ENCODE data around the gene DMGDH. TPM values are rescaled to one million over a fixed set of nuclear protein-coding genes. Genes with fewer than 3 reads are reported as not detected.
"Not testable (repeated sequence)": the region's sequence is repeated elsewhere in the genome, so short reads cannot be mapped to it uniquely, and the experiment has no call there.

The DMGDH gene
- total and polyA plus RNA-seq, 7 experiments from 2014 or later, result 0.35 to 2.1 (median 0.68) TPM; not detected in 2

DNA sequence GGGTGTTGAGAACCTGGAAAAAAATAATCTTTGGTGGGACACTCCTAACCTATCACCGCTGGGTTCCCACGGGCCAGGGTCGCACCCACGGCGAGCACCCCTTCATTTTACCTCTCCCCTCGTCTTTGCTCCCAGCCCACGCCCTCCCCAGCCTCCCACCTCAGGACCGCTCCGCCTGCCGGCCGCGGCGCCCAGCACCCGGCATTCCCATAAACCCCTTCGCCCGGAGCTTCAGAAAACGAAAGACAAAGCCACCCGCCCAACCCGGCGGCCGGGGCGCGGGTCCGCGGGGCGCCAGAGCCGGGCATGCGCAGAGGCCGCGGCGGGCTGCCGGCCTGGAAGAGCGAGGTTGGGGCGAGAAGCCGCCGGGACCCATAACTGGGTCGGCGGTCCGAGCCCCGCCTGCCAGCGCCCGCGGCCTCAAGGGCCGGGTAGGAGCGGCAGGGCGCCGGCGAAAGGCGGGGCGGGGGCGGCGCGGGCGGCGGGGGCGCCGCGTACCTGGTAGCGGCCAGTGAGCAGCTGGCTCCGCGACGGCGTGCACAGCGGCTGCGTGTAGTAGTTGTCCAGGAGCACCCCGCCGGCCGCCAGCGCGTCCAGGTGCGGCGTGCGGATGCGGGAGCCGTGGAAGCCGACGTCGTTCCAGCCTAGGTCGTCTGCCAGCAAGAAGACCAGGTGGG is 84.9 kb downstream of the DMGDH start:
- peak overlapping the region; percentile 87 to 98 (median 92) for H3K4me3 Mint-ChIP-seq
- DNase-seq (peak; percentile 62 to 87 (median 67)), ATAC-seq (peak; percentile 81)
- H3K27me3 Mint-ChIP-seq, result no peaks in the 10 kb centered on the region
- Histone ChIP-seq H3K36me3 (ENCODE audit: control insufficient read depth in 2 of 3, insufficient read depth in 3 of 3, low read length in 3 of 3) (no peaks in the 10 kb centered on the region), H3K27me3 (ENCODE audit: control insufficient read depth in 2 of 2, insufficient read depth in 2 of 2, low read length in 2 of 2) (no peaks in the 10 kb centered on the region), H3K4me3 (ENCODE audit: low read length) (peak overlapping the region; percentile 79), H3K4me1 (ENCODE audit: control insufficient read depth in 2 of 2, insufficient read depth in 2 of 2, low read length in 2 of 2) (peaks cover 5 to 13% of the 10 kb centered on the region in 2 donors), H3K27ac (ENCODE audit: low read depth, low read length) (peak overlapping the region; percentile 76), H3K9me3 (ENCODE audit: control insufficient read depth in 2 of 3, low read length in 3 of 3) (no peaks in the 10 kb centered on the region)
- POLR2A ChIA-PET, result interaction anchor here (1.0 to 1.6 kb wide), 6 partner anchors 9 to 690 kb away, joined by 3 to 15 read pairs (median 4); partner anchors contain the start of genes AP3B1, JMY and SCAMP1
- no peaks in the 10 kb centered on the region for H3K9me3 Mint-ChIP-seq
- CTCF ChIA-PET, result interaction anchor here (1.0 to 1.9 kb wide), 4 partner anchors 12 to 149 kb away, joined by 3 to 7 read pairs (median 4); no protein-coding TSS in a partner anchor
- H3K36me3 Mint-ChIP-seq, result peaks cover 0 to 1% (median 0%) of the 10 kb centered on the region in 5 donors
- peak overlapping the region; percentile 75 to 98 (median 91) for H3K27ac Mint-ChIP-seq
- H3K4me1 Mint-ChIP-seq, result peaks cover 15 to 30% (median 26%) of the 10 kb centered on the region in 7 donors
- intact Hi-C loops (cut with micrococcal nuclease), result loop anchor here (1.0 to 10.0 kb wide), 19 partner anchors 9 to 1950 kb away; partner anchors contain the start of genes AP3B1 (in 2 of the 2), HOMER1 (in 2 of the 2), SCAMP1 (in 2 of the 2) and TENT2 (in 2 of the 2)

DNA sequence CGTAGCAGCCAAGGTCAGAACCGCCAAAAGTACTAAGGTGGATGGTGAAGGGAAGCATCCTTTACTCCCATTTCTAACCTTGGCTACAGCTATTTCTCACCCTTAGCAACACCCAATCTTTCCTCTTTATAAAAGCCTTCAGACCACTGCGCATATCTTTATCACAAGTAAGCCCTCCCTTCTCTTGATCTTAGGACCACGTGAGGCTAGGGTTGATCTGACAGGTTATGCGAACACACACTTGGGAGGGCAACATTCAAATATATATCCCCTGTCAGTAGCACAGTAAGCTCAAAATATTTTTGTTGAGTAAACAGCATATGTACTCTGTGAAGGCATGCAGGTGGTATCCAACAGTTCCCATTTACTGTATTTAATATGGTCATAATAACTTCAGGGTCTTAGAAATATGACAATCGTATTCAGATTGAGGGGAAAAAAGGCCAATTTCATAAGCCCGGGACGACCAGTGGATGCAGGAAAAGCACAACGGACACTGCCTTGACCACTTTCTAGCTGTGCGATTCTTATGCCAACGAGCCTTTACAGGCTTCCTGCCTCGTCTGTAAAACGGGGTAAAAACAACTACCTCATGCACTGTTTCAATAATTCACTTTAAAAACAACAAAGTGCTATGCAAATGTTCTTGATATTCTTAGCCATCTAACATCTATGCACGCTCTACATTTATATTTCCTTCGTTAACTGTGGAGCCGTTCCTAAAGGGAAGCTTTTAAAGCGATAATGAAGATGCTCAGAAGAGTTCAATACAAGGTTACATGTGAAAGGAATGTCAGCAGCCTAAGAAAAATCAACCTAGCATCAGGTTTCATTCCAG is 85.7 kb downstream of the DMGDH start:
- Histone ChIP-seq H3K4me1 (ENCODE audit: control insufficient read depth in 2 of 2, insufficient read depth in 2 of 2, low read length in 2 of 2) (peaks cover 5 to 13% of the 10 kb centered on the region in 2 donors), H3K9me3 (ENCODE audit: control insufficient read depth in 2 of 3, low read length in 3 of 3) (no peaks in the 10 kb centered on the region), H3K27me3 (ENCODE audit: control insufficient read depth in 2 of 2, insufficient read depth in 2 of 2, low read length in 2 of 2) (no peaks in the 10 kb centered on the region), H3K36me3 (ENCODE audit: control insufficient read depth in 2 of 3, insufficient read depth in 3 of 3, low read length in 3 of 3) (no peaks in the 10 kb centered on the region), H3K4me3 (ENCODE audit: low read length) (peak overlapping the region; percentile 79), H3K27ac (ENCODE audit: low read depth, low read length) (peak overlapping the region; percentile 76)
- Mint-ChIP-seq H3K27me3 (no peaks in the 10 kb centered on the region), H3K4me1 (peaks cover 15 to 32% (median 26%) of the 10 kb centered on the region in 7 donors), H3K36me3 (peaks cover 0 to 1% (median 0%) of the 10 kb centered on the region in 5 donors), H3K27ac (peak overlapping the region; percentile 75 to 98 (median 91)), H3K9me3 (no peaks in the 10 kb centered on the region), H3K4me3 (peak overlapping the region; percentile 87 to 98 (median 92))
- DNase-seq (no peak), ATAC-seq (no peak)
- ChIA-PET POLR2A (interaction anchor here (0.6 to 1.6 kb wide), 5 partner anchors 17 to 689 kb away, joined by 3 to 15 read pairs (median 4); partner anchors contain the start of genes AP3B1 and JMY), CTCF (interaction anchor here (0.5 to 1.6 kb wide), 4 partner anchors 13 to 430 kb away, joined by 3 to 7 read pairs (median 4); no protein-coding TSS in a partner anchor)
- intact Hi-C loops (cut with micrococcal nuclease), result loop anchor here (1.0 to 10.0 kb wide), 14 partner anchors 37 to 1949 kb away; partner anchors contain the start of genes AP3B1 (in 2 of the 2), HOMER1 (in 2 of the 2), TENT2 (in 2 of the 2) and AGGF1 (in 1 of the 2)

DNA sequence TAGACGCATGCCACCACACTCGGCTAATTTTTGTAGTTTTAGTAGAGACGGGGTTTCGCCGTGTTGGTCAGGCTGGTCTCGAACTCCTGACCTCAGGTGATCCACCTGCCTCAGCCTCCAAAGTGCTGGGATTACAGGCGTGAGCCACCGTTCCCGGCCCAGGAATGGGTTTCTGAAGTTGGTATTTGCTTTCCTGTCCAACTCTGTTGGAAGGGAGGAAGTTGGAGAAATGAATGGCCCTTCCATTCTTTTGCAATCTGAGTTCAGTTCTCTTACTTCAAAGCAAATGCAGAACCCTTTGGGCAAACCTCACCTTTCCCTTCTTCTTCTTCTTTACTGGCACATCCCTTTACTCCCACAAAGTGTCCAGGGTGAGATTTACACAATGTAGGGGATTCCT is 86.3 kb downstream of the DMGDH start:
- intact Hi-C loops (cut with micrococcal nuclease), result loop anchor here (5.0 to 10.0 kb wide), 8 partner anchors 81 to 1948 kb away; partner anchors contain the start of genes AGGF1 (in 1 of the 2), DHFR (in 1 of the 2), HOMER1 (in 1 of the 2) and MSH3 (in 1 of the 2)
- H3K4me1 ChIP-seq (ENCODE audit: control insufficient read depth in 2 of 2, insufficient read depth in 2 of 2, low read length in 2 of 2), result peaks cover 5 to 13% of the 10 kb centered on the region in 2 donors
- not testable (repeated sequence) for H3K9me3 ChIP-seq (ENCODE audit: control insufficient read depth in 2 of 3, low read length in 3 of 3); H3K27me3 Mint-ChIP-seq; H3K27ac ChIP-seq (ENCODE audit: low read depth, low read length); ATAC-seq; H3K9me3 Mint-ChIP-seq; H3K36me3 ChIP-seq (ENCODE audit: control insufficient read depth in 2 of 3, insufficient read depth in 3 of 3, low read length in 3 of 3); H3K36me3 Mint-ChIP-seq; H3K4me3 ChIP-seq (ENCODE audit: low read length); DNase-seq; H3K27me3 ChIP-seq (ENCODE audit: control insufficient read depth in 2 of 2, insufficient read depth in 2 of 2, low read length in 2 of 2)
- POLR2A ChIA-PET, result interaction anchor here (0.6 to 1.6 kb wide), 2 partner anchors 208 to 254 kb away, joined by 3 to 15 read pairs; partner anchors contain the start of gene JMY
- CTCF ChIA-PET, result interaction anchor here (0.9 to 1.6 kb wide), 2 partner anchors 150 kb away, joined by 5 to 7 read pairs; no protein-coding TSS in a partner anchor
- Mint-ChIP-seq H3K27ac (peak overlapping the region; percentile 75 to 98 (median 91)), H3K4me1 (peaks cover 15 to 34% (median 26%) of the 10 kb centered on the region in 7 donors), H3K4me3 (peak overlapping the region in 5 of 10 donors; percentile 90 to 97 (median 92))

DNA sequence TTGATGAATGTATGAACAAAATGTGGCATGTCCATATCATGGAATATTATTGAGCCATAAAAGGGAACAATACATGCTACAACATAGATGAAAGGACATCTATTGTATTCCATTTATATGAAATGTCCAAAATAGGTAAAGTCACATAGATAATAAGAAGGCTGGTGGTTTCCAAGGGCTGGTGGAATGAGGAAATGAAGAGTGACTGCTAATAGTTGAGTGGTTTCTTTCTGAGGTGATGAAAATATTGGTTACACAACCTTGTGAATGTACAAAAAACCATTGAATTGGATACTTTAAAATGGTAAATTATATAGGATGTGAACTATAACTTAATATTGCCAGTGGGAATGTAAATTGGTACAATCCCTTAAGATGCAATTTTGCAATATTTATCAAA is 89.6 kb downstream of the DMGDH start:
- Mint-ChIP-seq H3K27me3 (no peaks in the 10 kb centered on the region), H3K4me3 (no peak overlapping the region), H3K36me3 (peaks cover 0 to 3% (median 0%) of the 10 kb centered on the region in 5 donors), H3K9me3 (no peaks in the 10 kb centered on the region), H3K27ac (no peak overlapping the region), H3K4me1 (peaks cover 10 to 27% (median 16%) of the 10 kb centered on the region in 7 donors)
- intact Hi-C loops (cut with micrococcal nuclease), result loop anchor here (5.0 to 10.0 kb wide), 8 partner anchors 78 to 1945 kb away; partner anchors contain the start of genes AGGF1 (in 1 of the 2), DHFR (in 1 of the 2), HOMER1 (in 1 of the 2) and MSH3 (in 1 of the 2)
- Histone ChIP-seq H3K4me3 (ENCODE audit: low read length) (no peak overlapping the region), H3K9me3 (ENCODE audit: control insufficient read depth in 2 of 3, low read length in 3 of 3) (no peaks in the 10 kb centered on the region), H3K27me3 (ENCODE audit: control insufficient read depth in 2 of 2, insufficient read depth in 2 of 2, low read length in 2 of 2) (no peaks in the 10 kb centered on the region), H3K4me1 (ENCODE audit: control insufficient read depth in 2 of 2, insufficient read depth in 2 of 2, low read length in 2 of 2) (peaks cover 0 to 8% of the 10 kb centered on the region in 2 donors), H3K27ac (ENCODE audit: low read depth, low read length) (no peak overlapping the region), H3K36me3 (ENCODE audit: control insufficient read depth in 2 of 3, insufficient read depth in 3 of 3, low read length in 3 of 3) (no peaks in the 10 kb centered on the region)
- POLR2A ChIA-PET, result no interaction called here
- DNase-seq (no peak), ATAC-seq (no peak)
- CTCF ChIA-PET, result interaction anchor here (0.6 to 1.2 kb wide), 3 partner anchors 47 to 1695 kb away, joined by 3 to 4 read pairs (median 3); no protein-coding TSS in a partner anchor

DNA sequence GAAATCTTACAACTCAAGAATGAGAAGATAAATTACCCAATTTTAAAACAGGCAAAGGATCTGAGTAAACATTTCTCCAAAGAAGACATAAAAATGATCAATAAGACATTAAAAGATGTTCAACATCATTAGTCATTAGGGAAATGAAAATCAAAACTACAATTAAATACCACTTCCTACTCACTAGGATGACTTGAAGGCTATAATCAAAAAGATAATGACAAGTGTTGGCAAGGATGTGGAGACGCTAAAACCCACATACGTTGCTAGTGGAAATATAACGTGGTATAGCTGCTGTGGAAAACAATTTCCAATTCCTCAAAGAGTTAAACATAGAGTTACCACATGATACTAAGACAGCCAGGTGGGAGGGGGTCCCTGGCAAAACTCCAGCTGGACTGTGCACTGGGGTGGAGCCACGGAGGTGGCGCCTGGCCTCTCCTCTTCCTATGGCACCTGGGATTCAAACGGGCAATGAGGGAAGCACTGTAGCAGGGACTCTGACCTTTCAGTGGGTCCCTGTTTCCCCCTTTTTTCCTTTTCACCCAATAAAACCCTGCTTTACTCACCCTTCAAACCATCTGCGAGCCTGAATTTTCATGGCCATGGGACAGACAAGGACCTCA is 90.2 kb downstream of the DMGDH start:
- Mint-ChIP-seq H3K36me3 (peaks cover 0 to 3% (median 0%) of the 10 kb centered on the region in 5 donors), H3K4me1 (peaks cover 10 to 27% (median 16%) of the 10 kb centered on the region in 7 donors), H3K27ac (no peak overlapping the region), H3K27me3 (no peaks in the 10 kb centered on the region), H3K9me3 (no peaks in the 10 kb centered on the region), H3K4me3 (no peak overlapping the region)
- CTCF ChIA-PET, result no interaction called here
- H3K27me3 ChIP-seq (ENCODE audit: control insufficient read depth in 2 of 2, insufficient read depth in 2 of 2, low read length in 2 of 2), result no peaks in the 10 kb centered on the region
- no peak overlapping the region for H3K4me3 ChIP-seq (ENCODE audit: low read length)
- intact Hi-C loops (cut with micrococcal nuclease), result no loop called here
- DNase-seq (no peak), ATAC-seq (no peak)
- H3K27ac ChIP-seq (ENCODE audit: low read depth, low read length), result no peak overlapping the region
- no peaks in the 10 kb centered on the region for H3K36me3 ChIP-seq (ENCODE audit: control insufficient read depth in 2 of 3, insufficient read depth in 3 of 3, low read length in 3 of 3)
- POLR2A ChIA-PET, result no interaction called here
- H3K4me1 ChIP-seq (ENCODE audit: control insufficient read depth in 2 of 2, insufficient read depth in 2 of 2, low read length in 2 of 2), result peaks cover 0 to 8% of the 10 kb centered on the region in 2 donors
- no peaks in the 10 kb centered on the region for H3K9me3 ChIP-seq (ENCODE audit: control insufficient read depth in 2 of 3, low read length in 3 of 3)
